ENCODE results near the gene ZFP62.
A peak's percentile ranks its signal among the peaks of the same experiment; 100 is the strongest.

The ZFP62 gene

GRCh38 chr5:180853121-180853847, 7.8 kb downstream of the ZFP62 start:
- FAIRE-seq: no peak
- DNase-seq (ENCODE audit: insufficient read length, low spot score): no peak
- TF ChIP-seq TAF1 (IDR thresholded peaks at IDR 0.05; ENCODE audit: low read depth, low read length) (no peak), PAX5 (IDR thresholded peaks at IDR 0.05; ENCODE audit: insufficient read depth, low read length, severe bottlenecking) (no peak), POU2F2 (IDR thresholded peaks at IDR 0.05; ENCODE audit: low read depth, low read length) (no peak), POLR2AphosphoS5 (IDR thresholded peaks at IDR 0.05; ENCODE audit: low read depth, low read length) (no peak)

- FAIRE-seq: no peak
Observed at GRCh38 chr5:180852495-180852894, 8.6 kb downstream of the ZFP62 start.

GRCh38 chr5:180850434-180851078, 10.5 kb downstream of the ZFP62 start:
- DNase-seq (ENCODE audit: insufficient read length, low spot score) (no peak), FAIRE-seq (no peak)
- TF ChIP-seq POU2F2 (IDR thresholded peaks at IDR 0.05; ENCODE audit: low read depth, low read length): no peak
- TF ChIP-seq TAF1 (IDR thresholded peaks at IDR 0.05; ENCODE audit: low read depth, low read length): no peak
- no peak for TF ChIP-seq SPI1 (IDR thresholded peaks at IDR 0.05; ENCODE audit: low read depth, low read length)
- TF ChIP-seq POLR2AphosphoS5 (IDR thresholded peaks at IDR 0.05; ENCODE audit: low read depth, low read length): no peak
- no peak for TF ChIP-seq POLR2A (IDR thresholded peaks at IDR 0.05; ENCODE audit: low read depth, low read length)
- TF ChIP-seq PAX5 (IDR thresholded peaks at IDR 0.05; ENCODE audit: insufficient read depth, low read length, severe bottlenecking): no peak

More at GRCh38 chr5:180852495-180852894, 8.6 kb downstream of the ZFP62 start:
- no peak for DNase-seq (ENCODE audit: insufficient read length, low spot score)
- TF ChIP-seq POLR2A (IDR thresholded peaks at IDR 0.05; ENCODE audit: low read depth, low read length) (no peak), POU2F2 (IDR thresholded peaks at IDR 0.05; ENCODE audit: low read depth, low read length) (no peak), PAX5 (IDR thresholded peaks at IDR 0.05; ENCODE audit: insufficient read depth, low read length, severe bottlenecking) (no peak)

GRCh38 chr5:180849827-180850226, 11.2 kb downstream of the ZFP62 start:
- DNase-seq (ENCODE audit: insufficient read length, low spot score): no peak
- TF ChIP-seq TAF1 (IDR thresholded peaks at IDR 0.05; ENCODE audit: low read depth, low read length) (no peak), POLR2AphosphoS5 (IDR thresholded peaks at IDR 0.05; ENCODE audit: low read depth, low read length) (no peak), PAX5 (IDR thresholded peaks at IDR 0.05; ENCODE audit: insufficient read depth, low read length, severe bottlenecking) (no peak), POLR2A (IDR thresholded peaks at IDR 0.05; ENCODE audit: low read depth, low read length) (no peak), SPI1 (IDR thresholded peaks at IDR 0.05; ENCODE audit: low read depth, low read length) (no peak), POU2F2 (IDR thresholded peaks at IDR 0.05; ENCODE audit: low read depth, low read length) (no peak)
- FAIRE-seq: no peak

- FAIRE-seq: no peak
- TF ChIP-seq POU2F2 (IDR thresholded peaks at IDR 0.05; ENCODE audit: low read depth, low read length): no peak
- no peak for TF ChIP-seq POLR2A (IDR thresholded peaks at IDR 0.05; ENCODE audit: low read depth, low read length)
- TF ChIP-seq SPI1 (IDR thresholded peaks at IDR 0.05; ENCODE audit: low read depth, low read length): no peak
- no peak for TF ChIP-seq PAX5 (IDR thresholded peaks at IDR 0.05; ENCODE audit: insufficient read depth, low read length, severe bottlenecking)
- no peak for TF ChIP-seq TAF1 (IDR thresholded peaks at IDR 0.05; ENCODE audit: low read depth, low read length)
- TF ChIP-seq POLR2AphosphoS5 (IDR thresholded peaks at IDR 0.05; ENCODE audit: low read depth, low read length): no peak
- DNase-seq (ENCODE audit: insufficient read length, low spot score): no peak
Observed at GRCh38 chr5:180848878-180849277, 12.2 kb downstream of the ZFP62 start.

- TF ChIP-seq PAX5 (IDR thresholded peaks at IDR 0.05; ENCODE audit: insufficient read depth, low read length, severe bottlenecking): no peak
- TF ChIP-seq POU2F2 (IDR thresholded peaks at IDR 0.05; ENCODE audit: low read depth, low read length): no peak
- TF ChIP-seq SPI1 (IDR thresholded peaks at IDR 0.05; ENCODE audit: low read depth, low read length): no peak
- TF ChIP-seq POLR2A (IDR thresholded peaks at IDR 0.05; ENCODE audit: low read depth, low read length): no peak
- TF ChIP-seq POLR2AphosphoS5 (IDR thresholded peaks at IDR 0.05; ENCODE audit: low read depth, low read length): no peak
- TF ChIP-seq TAF1 (IDR thresholded peaks at IDR 0.05; ENCODE audit: low read depth, low read length): no peak
- no peak for FAIRE-seq
- DNase-seq (ENCODE audit: insufficient read length, low spot score): no peak
Observed at GRCh38 chr5:180848265-180848664, 12.8 kb downstream of the ZFP62 start.

- FAIRE-seq (peak; percentile 9), DNase-seq (ENCODE audit: insufficient read length, low spot score) (no peak)
- no peak for TF ChIP-seq POLR2AphosphoS5 (IDR thresholded peaks at IDR 0.05; ENCODE audit: low read depth, low read length)
Observed at GRCh38 chr5:180847026-180847425, 14.1 kb downstream of the ZFP62 start.

- FAIRE-seq: no peak
- TF ChIP-seq PAX5 (IDR thresholded peaks at IDR 0.05; ENCODE audit: insufficient read depth, low read length, severe bottlenecking) (no peak), POLR2AphosphoS5 (IDR thresholded peaks at IDR 0.05; ENCODE audit: low read depth, low read length) (no peak), TAF1 (IDR thresholded peaks at IDR 0.05; ENCODE audit: low read depth, low read length) (no peak), POLR2A (IDR thresholded peaks at IDR 0.05; ENCODE audit: low read depth, low read length) (no peak), SPI1 (IDR thresholded peaks at IDR 0.05; ENCODE audit: low read depth, low read length) (no peak), POU2F2 (IDR thresholded peaks at IDR 0.05; ENCODE audit: low read depth, low read length) (no peak)
- DNase-seq (ENCODE audit: insufficient read length, low spot score): no peak
Observed at GRCh38 chr5:180844858-180845257, 16.2 kb downstream of the ZFP62 start.

- TF ChIP-seq PAX5 (IDR thresholded peaks at IDR 0.05; ENCODE audit: insufficient read depth, low read length, severe bottlenecking) (no peak), SPI1 (IDR thresholded peaks at IDR 0.05; ENCODE audit: low read depth, low read length) (no peak), POLR2AphosphoS5 (IDR thresholded peaks at IDR 0.05; ENCODE audit: low read depth, low read length) (no peak), TAF1 (IDR thresholded peaks at IDR 0.05; ENCODE audit: low read depth, low read length) (no peak), POLR2A (IDR thresholded peaks at IDR 0.05; ENCODE audit: low read depth, low read length) (no peak), POU2F2 (IDR thresholded peaks at IDR 0.05; ENCODE audit: low read depth, low read length) (no peak)
- no peak for FAIRE-seq
- DNase-seq (ENCODE audit: insufficient read length, low spot score): no peak
Observed at GRCh38 chr5:180844432-180844831, 16.6 kb downstream of the ZFP62 start.

- DNase-seq (ENCODE audit: insufficient read length, low spot score) (no peak), FAIRE-seq (no peak)
- TF ChIP-seq POLR2A (IDR thresholded peaks at IDR 0.05; ENCODE audit: low read depth, low read length): no peak
- no peak for TF ChIP-seq POLR2AphosphoS5 (IDR thresholded peaks at IDR 0.05; ENCODE audit: low read depth, low read length)
- no peak for TF ChIP-seq PAX5 (IDR thresholded peaks at IDR 0.05; ENCODE audit: insufficient read depth, low read length, severe bottlenecking)
- TF ChIP-seq POU2F2 (IDR thresholded peaks at IDR 0.05; ENCODE audit: low read depth, low read length): no peak
- TF ChIP-seq SPI1 (IDR thresholded peaks at IDR 0.05; ENCODE audit: low read depth, low read length): no peak
- no peak for TF ChIP-seq TAF1 (IDR thresholded peaks at IDR 0.05; ENCODE audit: low read depth, low read length)
Observed at GRCh38 chr5:180839935-180840334, 21.1 kb downstream of the ZFP62 start.

Data from GM12891 (cell line).